A673 (cell line): ENCODE measurements around the gene TPK1. TPM values are rescaled to one million over a fixed set of nuclear protein-coding genes. Genes with fewer than 3 reads are reported as not detected.
"Not testable (repeated sequence)": the region's sequence is repeated elsewhere in the genome, so short reads cannot be mapped to it uniquely, and the experiment has no call there.

Experiments used
- BruUV-seq: library from RNA; stranded (reverse); fragments of 400-500 nt; replicated peaks from 2 replicates; lab custom pipeline; 2021; lab: Mats Ljungman, UMichigan
- CTCF ChIA-PET: fragments of 300-600 bp; sonication (Branson Sonifier 250); formaldehyde crosslinking; loops from one replicate; lab custom pipeline; 2022; ENCODE audit warnings: antibody characterized with exemption; lab: Charles Lee
- POLR2A ChIA-PET: fragments of 300-600 bp; sonication (Branson Sonifier 250); formaldehyde crosslinking; loops from one replicate; lab custom pipeline; 2022; ENCODE audit warnings: antibody characterized with exemption; ENCODE audit not compliant: low non-redundant PET; lab: Charles Lee
- DNase-seq: peaks from one replicate; pipeline ENCODE4 v3.0.0-alpha.2; 2015; ENCODE audit warnings: low spot score
- H3K27ac ChIP-seq: fragments of 200-600 bp; sonication (generic); 2 replicates; pipeline ENCODE4 v1.5.1; 2016; ENCODE audit warnings: mixed run types, low read depth, mild to moderate bottlenecking, mixed read lengths, antibody characterized with exemption, low read length; ENCODE audit not compliant: poor library complexity, severe bottlenecking
- H3K27me3 ChIP-seq: fragments of 200-600 bp; sonication (generic); replicated peaks from 2 replicates; pipeline ENCODE4 v1.6.1; 2017; ENCODE audit warnings: mixed run types, low read depth, mild to moderate bottlenecking, mixed read lengths, antibody characterized with exemption, low read length; ENCODE audit not compliant: insufficient read depth, poor library complexity
- H3K36me3 ChIP-seq: fragments of 200-600 bp; sonication (generic); 2 replicates; pipeline ENCODE4 v1.6.1; 2016; ENCODE audit warnings: mixed run types, mild to moderate bottlenecking, mixed read lengths, antibody characterized with exemption, low read length; ENCODE audit not compliant: insufficient read depth, poor library complexity, severe bottlenecking
- H3K4me1 ChIP-seq: fragments of 200-600 bp; sonication (generic); 2 replicates; pipeline ENCODE4 v1.6.1; 2017; ENCODE audit warnings: mixed run types, mild to moderate bottlenecking, mixed read lengths, antibody characterized with exemption, low read length; ENCODE audit not compliant: insufficient read depth, poor library complexity, severe bottlenecking
- H3K4me3 ChIP-seq: fragments of 200-600 bp; sonication (generic); 2 replicates; pipeline ENCODE4 v1.5.1; 2016; ENCODE audit warnings: low read depth, mixed run types, mild to moderate bottlenecking, mixed read lengths, low read length; ENCODE audit not compliant: poor library complexity, severe bottlenecking
- H3K9me3 ChIP-seq: fragments of 200-600 bp; sonication (generic); 2 replicates; pipeline ENCODE4 v1.6.1; 2016; ENCODE audit warnings: mixed run types, low read depth, mild to moderate bottlenecking, mixed read lengths, antibody characterized with exemption, low read length; ENCODE audit not compliant: poor library complexity, severe bottlenecking
- EZH2 ChIP-seq: fragments of 200-600 bp; sonication (generic); IDR thresholded peaks from 2 replicates; pipeline ENCODE4 v1.6.1; 2017; ENCODE audit warnings: borderline replicate concordance, low read depth, mild to moderate bottlenecking, mixed read lengths, antibody characterized with exemption, low read length; ENCODE audit not compliant: poor library complexity, severe bottlenecking
- intact Hi-C: fragments of 100-400 bp; cut with micrococcal nuclease; formaldehyde crosslinking; loops from one replicate; pipeline ENCODE4 v1.10.0; 2022; ENCODE audit not compliant: unreplicated experiment
- total RNA-seq: library from RNA; stranded (reverse); gene quantifications from 2 replicates; pipeline ENCODE4 v1.2.3, GENCODE V29; 2021
- TF ChIP-seq, protein P1 (sequence below): fragments of 300-800, 200-600 bp; sonication (generic); conservative IDR thresholded peaks from 2 replicates; pipeline ENCODE4 v1.5.1; 2017; ENCODE audit warnings: low read depth, mild to moderate bottlenecking, antibody characterized with exemption, low read length, moderate library complexity, mixed read lengths

TPK1 gene
- total RNA-seq, 1 experiment from 2014 or later, result 3.5 TPM

DNA sequence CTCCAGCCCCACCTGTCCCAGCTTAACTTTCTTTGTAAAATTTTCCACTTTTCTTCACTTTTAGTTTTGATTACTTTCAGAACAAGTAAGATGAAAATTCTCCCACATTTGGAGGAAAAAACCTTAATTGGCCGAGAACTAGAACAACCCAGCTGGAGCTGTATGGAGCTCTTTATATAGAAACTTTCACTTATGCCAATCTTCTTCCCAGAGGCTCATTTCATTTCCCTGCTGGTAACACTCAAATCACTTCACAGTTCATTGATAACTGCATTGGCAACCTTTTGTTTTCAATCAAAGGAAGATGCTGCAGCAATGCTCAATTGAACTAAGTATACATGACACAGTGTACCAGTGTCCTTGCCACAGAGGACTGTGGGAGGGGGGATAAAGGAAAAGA is 256.2 kb downstream of the TPK1 start:
- Histone ChIP-seq H3K4me3 (no peak overlapping the region), H3K9me3 (no peaks in the 10 kb centered on the region), H3K27ac (no peak overlapping the region), H3K4me1 (no peaks in the 10 kb centered on the region), H3K36me3 (no peaks in the 10 kb centered on the region), H3K27me3 (peaks cover 7% of the 10 kb centered on the region)
- POLR2A ChIA-PET, result no interaction called here
- CTCF ChIA-PET, result no interaction called here
- DNase-seq, result no peak
- BruUV-seq, result no TSS peak
- intact Hi-C loops, result no loop called here
- TF ChIP-seq, protein P1, sequence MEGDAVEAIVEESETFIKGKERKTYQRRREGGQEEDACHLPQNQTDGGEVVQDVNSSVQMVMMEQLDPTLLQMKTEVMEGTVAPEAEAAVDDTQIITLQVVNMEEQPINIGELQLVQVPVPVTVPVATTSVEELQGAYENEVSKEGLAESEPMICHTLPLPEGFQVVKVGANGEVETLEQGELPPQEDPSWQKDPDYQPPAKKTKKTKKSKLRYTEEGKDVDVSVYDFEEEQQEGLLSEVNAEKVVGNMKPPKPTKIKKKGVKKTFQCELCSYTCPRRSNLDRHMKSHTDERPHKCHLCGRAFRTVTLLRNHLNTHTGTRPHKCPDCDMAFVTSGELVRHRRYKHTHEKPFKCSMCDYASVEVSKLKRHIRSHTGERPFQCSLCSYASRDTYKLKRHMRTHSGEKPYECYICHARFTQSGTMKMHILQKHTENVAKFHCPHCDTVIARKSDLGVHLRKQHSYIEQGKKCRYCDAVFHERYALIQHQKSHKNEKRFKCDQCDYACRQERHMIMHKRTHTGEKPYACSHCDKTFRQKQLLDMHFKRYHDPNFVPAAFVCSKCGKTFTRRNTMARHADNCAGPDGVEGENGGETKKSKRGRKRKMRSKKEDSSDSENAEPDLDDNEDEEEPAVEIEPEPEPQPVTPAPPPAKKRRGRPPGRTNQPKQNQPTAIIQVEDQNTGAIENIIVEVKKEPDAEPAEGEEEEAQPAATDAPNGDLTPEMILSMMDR, result no peak
- TF ChIP-seq EZH2, result no peak

DNA sequence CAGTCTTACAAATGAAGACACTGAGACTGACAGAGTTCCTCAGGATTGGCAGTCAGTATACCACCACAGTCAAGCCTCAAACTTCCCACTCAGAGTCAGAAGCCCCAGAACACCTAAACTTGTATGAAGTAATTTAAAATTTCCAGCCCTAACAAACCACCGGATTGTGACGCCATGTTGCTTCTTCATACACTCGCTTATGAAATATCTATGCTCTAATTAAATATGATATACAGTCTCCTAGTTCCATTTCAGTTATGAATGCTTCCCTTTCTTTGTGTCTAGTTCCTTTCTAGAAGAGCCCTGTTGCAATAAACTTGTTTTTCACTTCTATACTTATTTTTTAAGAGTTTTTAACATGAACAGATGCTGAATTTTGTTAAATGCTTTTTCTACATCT is 260.4 kb downstream of the TPK1 start:
- DNase-seq, result no peak
- H3K27ac ChIP-seq, result no peak overlapping the region
- no peak for TF ChIP-seq EZH2
- TF ChIP-seq, protein P1, result no peak
- intact Hi-C loops, result no loop called here
- H3K27me3 ChIP-seq, result no peaks in the 10 kb centered on the region
- H3K4me1 ChIP-seq, result no peaks in the 10 kb centered on the region
- no peaks in the 10 kb centered on the region for H3K36me3 ChIP-seq
- H3K4me3 ChIP-seq, result no peak overlapping the region
- POLR2A ChIA-PET, result no interaction called here
- CTCF ChIA-PET, result no interaction called here
- H3K9me3 ChIP-seq, result no peaks in the 10 kb centered on the region
- BruUV-seq, result no TSS peak

DNA sequence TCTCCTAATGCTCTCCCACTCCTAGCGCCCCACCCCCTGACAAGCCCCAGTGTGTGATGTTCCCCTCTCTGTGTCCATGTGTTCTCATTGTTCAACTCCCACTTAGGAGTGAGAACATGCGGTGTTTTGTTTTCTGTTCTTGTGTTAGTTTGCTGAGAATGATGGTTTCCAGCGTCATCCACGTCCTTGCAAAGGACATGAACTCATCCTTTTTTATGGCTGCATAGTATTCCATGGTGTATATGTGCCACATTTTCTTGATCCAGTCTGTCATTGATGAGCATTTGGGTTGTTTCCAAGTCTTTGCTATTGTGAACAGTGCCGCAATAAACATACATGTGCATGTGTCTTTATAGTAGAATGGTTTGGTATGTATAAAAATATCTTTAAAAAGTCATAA is 261.1 kb downstream of the TPK1 start:
- POLR2A ChIA-PET, DNase-seq, H3K4me1 ChIP-seq, H3K9me3 ChIP-seq, CTCF ChIA-PET, H3K36me3 ChIP-seq, BruUV-seq, H3K27ac ChIP-seq, H3K4me3 ChIP-seq, H3K27me3 ChIP-seq, intact Hi-C loops: not testable (repeated sequence)

DNA sequence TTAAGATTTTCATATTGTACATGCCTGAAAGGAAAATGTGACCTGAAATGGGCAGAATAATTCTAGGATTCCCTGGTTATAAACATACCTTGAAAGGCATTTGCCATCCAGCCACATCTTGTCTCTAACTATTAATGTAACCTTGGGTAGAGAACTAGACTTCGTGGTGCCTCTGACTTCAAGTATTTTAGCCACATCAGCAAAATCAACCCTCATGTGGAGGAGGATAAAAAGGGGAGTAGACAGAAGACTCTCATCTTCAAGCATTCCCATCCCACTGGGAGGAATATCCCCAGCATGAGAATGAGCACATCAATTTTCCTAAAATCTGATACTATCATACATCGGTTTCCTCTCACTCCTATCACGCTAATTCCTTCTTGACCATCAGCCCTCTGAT is 267.6 kb downstream of the TPK1 start:
- intact Hi-C loops, result no loop called here
- TF ChIP-seq EZH2, result no peak
- TF ChIP-seq, protein P1, result no peak
- ChIA-PET POLR2A (no interaction called here), CTCF (no interaction called here)
- H3K27me3 ChIP-seq, result no peaks in the 10 kb centered on the region
- H3K27ac ChIP-seq, result no peak overlapping the region
- H3K4me3 ChIP-seq, result no peak overlapping the region
- no peaks in the 10 kb centered on the region for H3K36me3 ChIP-seq
- no TSS peak for BruUV-seq
- no peak for DNase-seq
- H3K4me1 ChIP-seq, result no peaks in the 10 kb centered on the region
- H3K9me3 ChIP-seq, result no peaks in the 10 kb centered on the region
